ENCODE data around the gene JUN.

JUN gene

DNA sequence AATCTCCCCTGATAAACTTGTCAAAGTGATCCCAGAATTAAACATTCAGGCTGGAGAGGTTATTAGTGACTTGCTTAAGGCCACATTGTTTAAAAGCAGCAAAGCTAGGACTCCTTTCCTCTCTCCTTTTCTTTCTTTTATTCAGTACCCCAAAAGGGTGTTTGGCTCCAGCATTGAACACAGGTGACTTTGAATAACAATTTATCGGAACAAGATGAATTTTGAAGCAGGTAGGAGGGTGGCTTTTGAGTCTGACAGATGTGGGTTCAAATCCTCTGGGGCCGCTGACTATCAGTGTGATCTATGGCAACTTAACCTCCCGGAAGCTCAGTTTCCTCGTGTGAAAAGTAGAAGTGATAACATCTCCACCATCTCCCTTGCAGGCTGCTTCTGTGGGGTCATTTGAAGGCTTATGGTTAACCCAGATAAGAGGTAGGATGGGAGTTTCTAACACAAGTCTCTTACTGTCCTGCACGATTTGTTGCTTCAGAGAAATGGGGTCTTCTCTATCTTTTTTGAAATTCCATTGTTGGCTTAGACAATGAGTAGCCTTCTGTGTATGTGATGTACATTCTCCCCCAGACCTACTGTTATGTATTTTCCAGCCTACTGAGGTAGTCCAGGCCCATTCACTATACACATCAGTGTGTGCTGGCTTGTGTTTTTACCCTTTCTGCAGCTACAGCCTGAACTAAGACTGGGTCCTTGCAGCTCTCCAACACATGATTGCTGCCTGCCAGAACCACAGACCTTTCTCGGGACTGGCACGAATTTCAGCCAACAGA lies 29.0 kb downstream of the JUN start:
- no peak for DNase-seq

DNA sequence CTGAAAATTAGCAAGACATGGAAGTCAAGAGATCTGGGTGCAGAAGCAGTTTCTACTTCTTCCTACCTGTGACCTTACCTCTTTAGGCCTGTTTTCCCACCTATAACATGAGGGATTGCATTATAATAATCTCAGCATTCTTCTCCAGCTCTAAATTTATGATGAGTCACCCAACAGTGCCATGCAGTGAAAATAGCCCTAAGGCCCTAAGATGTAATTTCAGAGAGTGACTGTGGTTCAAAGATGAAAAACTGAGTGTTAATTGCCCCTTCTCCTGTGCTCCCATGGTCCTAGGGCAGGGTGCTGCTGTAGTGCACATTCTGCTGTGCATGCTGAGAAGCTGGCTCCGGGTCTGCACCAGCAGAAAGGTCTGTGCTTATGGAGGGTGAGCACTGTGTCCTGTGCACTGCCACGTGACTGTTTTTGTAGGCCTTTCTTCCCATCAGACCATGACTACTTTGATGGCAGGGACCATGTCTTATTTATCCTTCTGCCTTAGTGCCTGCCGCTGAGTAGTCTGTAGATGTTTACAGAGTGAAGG lies 29.7 kb downstream of the JUN start:
- DNase-seq, result no peak

DNA sequence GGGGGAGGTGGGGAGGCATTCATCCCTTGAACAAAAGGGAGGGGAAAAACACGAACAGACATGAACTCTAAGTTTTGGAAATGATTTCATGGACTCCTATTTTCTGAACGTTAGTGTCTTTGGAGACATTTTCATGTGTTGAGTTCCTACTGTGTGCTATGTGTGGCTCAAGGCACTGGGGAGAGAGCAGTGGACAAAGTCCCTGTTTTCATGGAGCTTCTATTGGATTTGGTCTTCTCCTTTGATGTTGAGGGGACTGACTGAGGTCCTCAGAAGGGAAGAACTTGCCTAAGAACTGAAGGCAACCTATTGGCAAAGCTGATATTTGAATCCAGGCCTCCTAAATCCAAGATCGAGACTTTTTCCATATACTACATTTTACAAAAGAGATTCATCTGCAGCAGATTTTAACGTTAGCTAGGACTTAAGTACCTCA lies 30.4 kb downstream of the JUN start:
- no peak for DNase-seq

GRCh38 chr1:58749646-58750045 lies 34.2 kb downstream of the JUN start:
- DNase-seq, result no peak

DNA sequence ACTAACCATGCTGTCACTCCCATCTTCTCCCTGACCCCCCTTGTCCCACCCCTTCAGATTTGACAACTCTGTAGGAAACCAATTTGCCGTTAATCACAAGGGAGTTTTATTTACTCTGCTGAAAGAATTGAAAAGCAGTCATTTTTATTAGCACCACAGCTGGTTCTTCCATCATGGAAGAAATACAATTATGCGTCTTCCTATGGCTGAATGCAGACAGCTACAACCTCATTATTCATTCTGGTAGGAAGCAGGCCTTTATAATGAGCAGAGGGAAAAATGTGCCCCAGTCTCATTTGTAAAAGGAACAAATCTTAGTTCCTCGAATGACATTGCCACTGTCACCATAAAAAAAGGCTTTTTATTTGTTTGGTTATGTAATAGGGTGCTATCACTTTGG lies 35.2 kb downstream of the JUN start:
- no peak for DNase-seq

GRCh38 chr1:58746757-58747156 lies 37.1 kb downstream of the JUN start:
- no peak for DNase-seq

GRCh38 chr1:58746182-58746581 lies 37.7 kb downstream of the JUN start:
- no peak for DNase-seq

- no peak for DNase-seq
Measured at GRCh38 chr1:58745666-58746065, 38.2 kb downstream of the JUN start.

- no peak for DNase-seq
Measured at GRCh38 chr1:58745117-58745516, 38.7 kb downstream of the JUN start.

DNA sequence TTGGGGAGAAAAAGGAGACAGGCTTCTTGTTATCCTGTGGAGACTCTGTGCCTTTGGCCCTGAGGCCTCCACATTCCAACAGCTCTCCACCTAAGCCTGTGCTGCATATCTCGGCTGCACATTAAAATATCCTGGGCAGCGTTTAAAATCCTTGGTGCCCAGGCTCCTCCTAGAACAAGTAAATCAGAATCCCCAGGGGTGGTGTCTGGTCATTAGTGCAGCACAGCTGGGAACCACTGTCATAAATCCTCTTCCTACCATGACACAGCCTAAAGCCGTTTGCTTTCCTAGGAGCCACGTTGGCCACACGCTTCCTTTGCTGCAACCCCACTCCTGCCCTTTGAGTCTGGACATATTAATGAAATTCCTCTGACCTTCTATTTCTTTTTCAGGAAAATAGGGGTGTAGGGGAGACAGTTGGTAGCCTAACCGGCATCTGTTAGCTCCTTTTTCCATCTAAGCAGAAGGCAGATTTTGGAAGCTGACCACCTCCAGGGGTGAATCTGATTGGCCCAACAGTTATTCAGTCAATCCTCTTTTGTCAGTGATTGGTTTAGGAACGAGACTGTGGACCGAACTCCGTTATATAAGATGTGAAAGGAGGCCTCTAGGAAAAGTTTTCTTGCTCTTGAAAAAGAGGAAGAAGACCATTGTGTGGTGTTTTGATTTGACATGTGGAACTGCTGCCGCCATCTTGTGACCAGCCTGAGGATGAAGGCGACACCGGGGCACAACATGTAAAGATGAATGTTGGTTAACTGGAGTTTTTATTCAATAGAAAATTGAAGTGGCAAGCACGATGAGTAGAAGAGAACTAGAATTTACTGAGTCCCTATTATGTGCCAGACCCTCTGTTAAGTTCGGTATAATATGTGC lies 41.9 kb downstream of the JUN start:
- DNase-seq, result no peak

GRCh38 chr1:58739856-58740466 lies 43.9 kb downstream of the JUN start:
- DNase-seq, result no peak

GRCh38 chr1:58738876-58739275 lies 45.0 kb downstream of the JUN start:
- no peak for DNase-seq

- no peak for DNase-seq
Measured at GRCh38 chr1:58735586-58735985, 48.3 kb downstream of the JUN start.

DNA sequence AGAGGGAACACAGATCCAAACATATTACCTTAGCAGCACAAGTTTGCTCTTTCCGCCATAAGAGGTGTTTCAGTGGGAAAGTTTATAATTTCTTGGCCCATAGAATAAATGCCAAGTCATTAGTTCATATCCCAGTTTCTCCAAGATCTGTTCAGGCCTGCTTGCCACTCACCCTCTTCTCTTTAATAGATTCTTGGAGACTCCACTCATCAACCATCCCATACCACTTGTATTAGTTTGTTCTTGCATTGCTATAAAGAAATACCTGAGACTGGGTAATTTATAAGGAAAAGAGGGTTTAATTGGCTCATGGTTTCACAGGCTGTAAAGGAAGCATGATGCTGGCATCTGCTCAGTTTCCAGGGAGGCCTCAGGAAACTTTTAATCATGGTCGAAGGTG lies 49.2 kb downstream of the JUN start:
- DNase-seq, result no peak

DNA sequence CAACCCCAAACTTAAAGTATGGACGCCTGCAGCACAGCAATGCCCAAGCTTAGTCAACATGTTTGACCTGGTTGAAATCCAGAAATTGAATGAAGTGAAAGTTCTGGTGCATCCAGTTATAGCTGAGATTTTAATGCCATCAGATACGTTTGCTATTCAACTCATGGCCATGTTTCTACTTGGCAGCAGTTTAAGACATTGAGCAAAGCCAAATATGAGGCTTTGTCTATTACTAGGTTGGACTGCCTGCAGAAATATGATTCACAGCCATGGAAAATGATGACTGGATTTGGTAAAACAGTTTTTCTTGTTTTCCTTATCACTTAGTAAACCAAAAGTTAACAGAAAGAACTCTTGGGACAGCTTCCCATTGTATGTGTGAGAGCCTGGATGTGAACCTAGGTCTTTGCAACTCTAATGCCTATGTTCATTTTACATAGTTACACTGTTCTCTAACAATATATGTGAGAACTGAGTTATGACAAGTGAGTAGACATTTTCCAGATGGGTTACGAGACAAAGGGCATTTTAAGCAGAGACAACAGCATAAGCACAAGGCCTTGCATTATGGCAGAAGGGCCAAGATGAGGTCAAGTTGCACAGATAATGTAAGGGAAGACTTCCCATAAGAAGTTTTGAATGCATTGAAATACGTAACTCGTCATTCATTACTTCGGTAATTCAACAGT lies 51.6 kb downstream of the JUN start:
- no peak for DNase-seq

All from cortex of kidney (tissue), 1 donor.